Activated CD8-positive, alpha-beta memory T cell treated with anti-CD3 and anti-CD28 coated beads, Interleukin-2, amount 50 U/mL, for 48 hours (primary cell): ENCODE measurements around the gene HYCC1.
"Not testable (repeated sequence)": the region's sequence is repeated elsewhere in the genome, so short reads cannot be mapped to it uniquely, and the experiment has no call there.

Experiments
- DNase-seq: peaks from one replicate; pipeline ENCODE4 v3.0.0-alpha.2; 2020

The HYCC1 gene

DNA sequence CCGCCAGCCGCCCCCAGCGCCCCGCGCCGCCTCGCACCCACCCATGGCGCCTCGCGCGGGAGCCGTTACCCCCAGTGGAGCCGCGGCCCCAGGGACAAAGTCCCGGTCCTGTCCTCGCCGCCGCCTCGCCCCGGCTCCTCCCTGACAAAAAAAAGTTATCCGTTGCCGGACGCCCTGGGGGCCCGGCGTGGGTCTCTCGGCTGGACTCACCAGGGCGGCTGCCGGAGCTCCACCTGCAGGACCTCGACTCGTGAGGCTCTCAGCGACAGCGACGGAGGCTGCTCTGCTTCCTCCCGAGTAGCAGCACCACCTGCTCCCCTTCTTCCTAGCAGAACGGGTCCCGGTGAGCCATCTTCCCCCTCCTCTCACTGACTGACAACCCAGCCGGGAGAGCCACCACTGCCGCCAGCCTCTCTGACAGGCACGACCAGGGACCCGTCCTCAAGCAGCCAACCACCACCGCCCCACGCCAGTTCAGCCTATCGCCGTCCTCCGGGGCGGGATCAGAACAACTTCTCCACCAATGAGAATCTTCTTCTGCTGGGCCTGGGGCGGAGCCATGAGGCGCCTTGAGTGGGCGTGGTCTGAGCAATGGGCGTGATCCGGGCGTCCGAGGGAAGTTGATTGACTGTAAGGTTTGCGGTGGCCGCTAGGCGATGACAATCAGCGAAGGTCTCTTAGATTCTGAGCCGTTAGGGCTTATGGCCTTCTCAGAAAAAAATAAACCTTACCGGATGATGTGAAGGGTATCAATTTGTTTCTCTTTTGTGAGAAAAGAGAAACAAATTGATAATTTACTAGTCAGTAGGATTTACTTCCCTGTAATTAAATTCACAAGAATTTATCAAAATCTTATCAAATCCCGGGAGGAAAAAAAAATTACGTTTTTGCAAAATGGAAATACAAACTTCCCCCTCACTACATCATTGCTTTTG is at the start of gene HYCC1:
HYCC1 (minus strand) TSS at position 416 of the 935 bp plus-strand sequence. CDS start 23,019 bp downstream, outside the sequence.
- DNase-seq, result peak; percentile 96

DNA sequence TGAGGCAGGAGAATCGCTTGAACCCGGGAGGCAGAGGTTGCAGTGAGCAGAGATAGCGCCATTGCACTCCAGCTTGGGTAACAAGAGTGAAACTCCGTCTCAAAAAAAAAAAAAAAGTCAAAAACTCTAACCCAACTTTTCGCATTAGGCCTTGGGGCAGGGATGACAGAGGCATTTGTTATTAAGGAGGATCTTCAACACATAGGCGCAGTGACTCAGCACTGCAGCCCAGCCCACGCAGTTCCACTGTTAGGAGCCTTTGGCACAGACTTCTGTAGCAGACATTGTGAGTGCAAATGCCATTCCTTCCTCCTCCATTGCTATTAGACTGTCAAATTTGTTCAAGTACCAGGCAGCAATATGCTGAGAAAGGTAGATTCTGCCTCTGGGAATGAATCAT is 48.5 kb upstream of the HYCC1 start:
- no peak for DNase-seq

DNA sequence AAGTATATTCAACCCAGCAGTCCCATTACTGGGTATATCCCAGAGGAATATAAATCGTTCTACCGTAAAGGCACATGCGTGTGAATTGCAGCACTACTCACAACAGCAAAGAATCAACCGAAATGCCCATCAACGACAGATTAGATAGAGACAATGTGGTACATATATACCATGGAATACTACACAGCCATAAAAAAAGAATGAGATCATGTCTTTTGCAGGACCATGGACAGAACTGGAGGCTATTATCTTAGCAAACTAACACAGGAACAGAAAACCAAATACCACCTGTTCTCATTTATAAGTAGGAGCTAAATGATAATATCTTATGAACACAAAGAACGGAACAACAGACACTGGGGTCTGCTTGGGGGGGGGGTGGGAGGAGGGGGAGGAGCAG is 47.4 kb upstream of the HYCC1 start:
- no peak for DNase-seq

DNA sequence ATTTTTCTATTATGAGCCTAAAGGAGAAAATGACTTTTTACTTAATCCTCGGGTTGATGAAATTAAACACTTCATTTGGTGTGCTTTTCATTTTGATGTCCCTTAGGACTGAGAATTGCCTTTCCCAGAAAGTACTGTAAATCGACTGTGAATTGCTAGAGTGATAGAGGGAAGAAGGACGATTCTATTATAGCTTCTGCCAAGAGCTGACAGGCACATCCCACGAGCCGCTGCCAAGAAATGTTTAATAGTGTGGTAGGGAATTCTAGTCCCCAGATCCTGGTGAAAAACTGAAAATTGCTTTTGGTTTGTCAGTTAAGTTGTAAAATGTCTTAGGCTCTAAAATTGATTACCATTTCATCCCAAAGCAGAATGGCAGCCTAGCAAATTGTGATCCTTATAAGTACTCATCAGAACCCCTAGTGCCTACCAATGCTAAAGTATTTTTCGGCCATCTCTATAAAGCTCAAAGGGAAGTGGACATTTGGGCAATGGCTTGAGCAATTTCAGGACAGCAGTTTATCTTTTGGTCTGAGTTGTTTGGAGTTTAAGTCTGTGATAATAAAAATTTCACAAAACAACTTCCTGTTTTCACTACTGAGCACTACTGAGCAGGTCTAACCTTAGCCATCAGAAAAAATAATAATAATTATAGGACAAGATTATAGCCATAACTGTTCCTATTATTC is 44.6 kb upstream of the HYCC1 start:
- no peak for DNase-seq

DNA sequence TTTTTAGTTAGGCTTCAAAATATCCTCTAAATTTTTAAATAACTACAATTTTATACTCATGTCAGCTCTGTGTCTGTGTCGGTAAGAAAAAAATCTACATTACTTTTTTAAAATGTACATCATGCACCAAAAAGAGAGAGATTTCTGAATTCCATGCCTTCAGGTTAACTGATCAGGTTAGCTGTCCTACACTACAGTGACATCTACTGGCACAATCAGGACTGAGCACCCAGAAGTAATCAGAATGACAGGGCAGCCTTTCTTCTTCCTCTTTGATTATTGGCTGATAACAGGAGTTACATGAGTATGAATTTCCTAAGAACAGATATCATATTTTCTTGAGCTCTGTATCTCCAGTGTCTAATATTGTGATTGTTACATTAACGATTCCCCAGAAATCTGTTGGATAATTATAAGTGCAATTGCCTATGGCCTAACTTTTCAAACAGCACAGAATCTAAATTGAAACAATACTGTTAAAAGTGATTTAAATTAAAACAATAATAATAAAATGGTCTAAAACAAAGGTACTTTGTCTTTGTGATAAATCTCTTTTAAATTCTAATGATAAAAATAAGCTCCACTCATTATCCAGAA is 41.8 kb upstream of the HYCC1 start:
- no peak for DNase-seq

DNA sequence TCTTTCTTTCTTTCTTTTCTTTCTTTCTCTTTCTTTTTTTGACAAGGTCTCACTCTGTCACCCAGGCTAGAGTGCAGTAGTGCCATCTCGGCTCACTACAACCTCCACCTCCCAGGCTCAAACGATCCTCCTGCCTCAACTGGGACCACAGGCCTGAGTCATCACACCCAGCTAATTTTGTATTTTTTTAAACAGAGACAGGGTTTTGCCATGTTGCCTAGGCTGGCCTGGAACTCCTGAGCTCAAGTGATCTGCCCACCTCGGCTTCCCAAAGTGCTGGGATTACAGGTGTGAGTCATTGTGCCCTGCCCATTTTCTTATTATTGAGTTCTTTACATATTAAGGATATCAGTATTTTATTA is 37.2 kb upstream of the HYCC1 start:
- not testable (repeated sequence) for DNase-seq

DNA sequence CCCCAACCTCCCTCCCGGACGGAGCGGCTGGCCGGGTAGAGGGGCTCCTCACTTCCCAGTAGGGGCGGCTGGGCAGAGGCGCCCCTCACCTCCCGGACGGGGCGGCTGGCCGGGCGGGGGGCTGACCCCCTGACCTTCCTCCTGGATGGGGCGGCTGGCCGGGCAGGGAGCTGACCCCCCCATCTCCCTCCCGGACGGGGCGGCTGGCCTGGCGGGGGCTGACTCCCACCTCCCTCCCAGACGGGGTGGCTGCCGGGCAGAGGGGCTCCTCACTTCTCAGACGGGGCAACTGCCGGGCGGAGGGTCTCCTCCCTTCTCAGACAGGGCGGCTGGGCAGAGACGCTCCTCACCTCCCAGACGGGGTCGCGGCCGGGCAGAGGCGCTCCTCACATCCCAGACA is 32.4 kb upstream of the HYCC1 start:
- not testable (repeated sequence) for DNase-seq

DNA sequence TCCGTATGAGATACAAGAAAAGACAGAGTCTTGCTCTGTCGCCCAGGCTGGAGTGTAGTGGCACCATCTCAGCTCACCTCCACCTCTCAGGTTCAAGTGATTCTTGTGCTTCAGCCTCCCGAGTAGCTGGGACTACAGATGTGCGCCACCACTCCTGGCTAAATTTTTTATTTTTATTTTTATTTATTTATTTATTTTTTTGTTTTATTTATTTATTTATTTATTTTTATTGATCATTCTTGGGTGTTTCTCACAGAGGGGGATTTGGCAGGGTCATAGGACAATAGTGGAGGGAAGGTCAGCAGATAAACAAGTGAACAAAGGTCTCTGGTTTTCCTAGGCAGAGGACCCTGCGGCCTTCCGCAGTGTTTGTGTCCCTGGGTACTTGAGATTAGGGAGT is 31.2 kb upstream of the HYCC1 start:
- not testable (repeated sequence) for DNase-seq

DNA sequence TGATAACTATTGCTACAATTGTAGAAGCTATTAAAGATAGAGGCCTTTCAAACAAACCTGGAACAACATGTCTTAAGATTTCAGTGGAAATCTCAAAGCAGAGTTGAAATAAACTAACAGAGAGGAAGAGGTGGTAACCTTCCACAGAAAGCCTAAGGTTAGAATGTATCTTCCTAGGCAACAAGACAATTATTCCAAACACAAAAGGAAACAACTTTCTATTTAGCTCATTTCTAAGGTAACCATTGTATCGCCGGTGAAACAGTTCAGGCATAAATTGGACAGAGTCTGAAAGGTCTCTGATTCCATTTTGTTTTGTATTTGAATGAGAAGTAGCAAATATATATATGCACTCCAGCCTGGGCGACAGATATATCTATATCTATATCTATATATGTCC is 30.7 kb upstream of the HYCC1 start:
- no peak for DNase-seq

DNA sequence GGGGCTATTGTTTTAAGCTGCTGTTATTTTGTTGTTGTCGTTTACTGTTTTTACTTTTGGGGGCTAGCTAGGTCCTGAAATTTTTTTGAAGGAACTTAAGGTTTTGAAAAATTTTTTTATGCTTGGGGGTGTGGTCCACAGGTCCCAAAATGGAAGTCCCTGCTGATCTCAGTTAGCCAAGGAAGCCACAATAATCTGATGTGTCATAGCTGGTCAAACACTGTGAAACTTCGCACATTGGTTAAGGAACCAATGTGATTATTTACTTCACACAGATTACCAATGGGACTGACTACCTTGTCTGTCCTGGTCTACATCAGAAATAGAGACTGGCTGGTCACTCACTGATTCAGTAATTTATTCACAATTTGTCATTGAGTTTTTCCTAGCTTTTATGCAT is 29.5 kb upstream of the HYCC1 start:
- no peak for DNase-seq

DNA sequence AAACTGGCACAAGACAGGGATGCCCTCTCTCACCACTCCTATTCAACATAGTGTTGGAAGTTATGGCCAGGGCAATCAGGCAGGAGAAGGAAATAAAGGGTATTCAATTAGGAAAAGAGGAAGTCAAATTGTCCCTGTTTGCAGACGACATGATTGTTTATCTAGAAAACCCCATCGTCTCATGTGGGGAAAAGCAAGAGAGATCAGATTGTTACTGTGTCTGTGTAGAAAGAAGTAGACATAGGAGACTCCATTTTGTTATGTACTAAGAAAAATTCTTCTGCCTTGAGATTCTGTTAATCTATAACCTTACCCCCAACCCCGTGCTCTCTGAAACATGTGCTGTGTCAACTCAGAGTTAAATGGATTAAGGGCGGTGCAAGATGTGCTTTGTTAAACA is 25.7 kb upstream of the HYCC1 start:
- DNase-seq, result not testable (repeated sequence)

DNA sequence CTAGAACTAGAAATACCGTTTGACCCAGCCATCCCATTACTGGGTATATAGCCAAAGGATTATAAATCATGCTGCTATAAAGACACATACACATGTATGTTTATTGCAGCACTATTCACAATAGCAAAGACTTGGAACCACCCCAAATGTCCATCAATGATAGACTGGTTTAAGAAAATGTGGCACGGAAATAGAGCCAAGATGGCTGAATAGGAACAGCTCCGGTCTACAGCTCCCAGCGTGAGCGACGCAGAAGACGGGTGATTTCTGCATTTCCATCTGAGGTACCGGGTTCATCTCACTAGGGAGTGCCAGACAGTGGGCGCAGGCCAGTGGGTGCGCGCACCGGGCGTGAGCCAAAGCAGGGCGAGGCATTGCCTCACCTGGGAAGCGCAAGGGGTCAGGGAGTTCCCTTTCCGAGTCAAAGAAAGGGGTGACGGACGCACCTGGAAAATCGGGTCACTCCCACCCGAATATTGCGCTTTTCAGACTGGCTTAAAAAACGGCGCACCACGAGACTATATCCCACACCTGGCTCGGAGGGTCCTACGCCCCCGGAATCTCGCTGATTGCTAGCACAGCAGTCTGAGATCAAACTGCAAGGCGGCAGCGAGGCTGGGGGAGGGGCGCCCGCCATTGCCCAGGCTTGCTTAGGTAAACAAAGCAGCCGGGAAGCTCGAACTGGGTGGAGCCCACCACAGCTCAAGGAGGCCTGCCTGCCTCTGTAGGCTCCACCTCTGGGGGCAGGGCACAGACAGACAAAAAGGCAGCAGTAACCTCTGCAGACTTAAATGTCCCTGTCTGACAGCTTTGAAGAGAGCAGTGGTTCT is 21.8 kb upstream of the HYCC1 start:
- DNase-seq, result not testable (repeated sequence)

DNA sequence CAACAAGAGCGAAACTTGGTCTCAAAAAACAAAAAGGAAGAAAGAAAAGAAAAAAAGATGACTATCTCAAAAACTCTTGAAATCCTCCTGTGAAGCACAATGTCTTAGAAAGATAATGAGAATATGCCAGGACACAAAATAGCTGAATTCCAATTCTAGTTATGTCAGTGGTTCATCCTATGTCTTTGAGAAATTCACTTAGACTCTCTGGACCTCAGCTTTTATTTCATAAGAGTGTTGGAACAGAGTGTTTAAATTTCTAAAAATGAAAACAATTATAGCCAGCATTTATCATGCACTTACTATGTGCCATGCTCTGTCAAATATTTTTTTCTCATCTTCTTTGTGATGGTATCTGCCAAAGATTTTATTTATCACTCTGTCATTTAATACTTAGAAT is 13.3 kb upstream of the HYCC1 start:
- no peak for DNase-seq

DNA sequence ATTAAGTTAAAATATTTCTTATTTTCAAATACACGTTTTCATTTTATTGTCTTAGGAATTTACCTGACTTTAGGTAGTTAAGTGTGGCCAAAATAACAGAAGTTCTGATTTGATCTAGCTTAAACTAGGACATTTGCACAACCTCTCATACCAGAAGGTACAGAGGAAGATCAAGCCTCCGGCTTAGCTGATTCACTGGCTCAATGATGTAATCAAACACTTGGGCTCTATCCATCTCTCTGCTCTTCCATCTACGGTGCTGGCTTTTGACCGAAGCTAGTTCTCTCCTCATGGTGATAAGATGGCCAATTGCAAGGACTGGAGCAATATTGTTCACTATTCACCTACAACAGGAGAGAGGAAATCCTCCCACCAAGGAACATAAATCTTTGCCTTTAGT is 12.2 kb upstream of the HYCC1 start:
- no peak for DNase-seq

DNA sequence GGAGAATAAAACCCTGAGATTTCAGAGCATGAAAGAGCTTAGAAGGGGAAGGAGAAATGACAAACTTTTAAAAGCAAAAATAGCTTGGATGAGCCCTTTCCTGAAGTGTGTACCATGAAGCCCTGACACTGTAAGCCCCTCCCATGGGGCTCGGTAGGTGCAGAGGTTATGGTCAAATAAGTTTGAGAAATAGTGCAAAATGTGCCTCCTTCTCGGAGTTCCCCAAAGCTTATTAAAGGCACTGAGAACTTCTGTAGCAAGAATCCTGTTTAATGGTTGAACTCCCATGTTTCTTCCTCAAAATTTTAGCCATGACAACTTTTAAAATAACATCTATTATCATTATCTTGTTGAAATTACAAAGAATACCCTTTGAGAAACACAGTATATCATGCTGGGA is 10.5 kb upstream of the HYCC1 start:
- no peak for DNase-seq

DNA sequence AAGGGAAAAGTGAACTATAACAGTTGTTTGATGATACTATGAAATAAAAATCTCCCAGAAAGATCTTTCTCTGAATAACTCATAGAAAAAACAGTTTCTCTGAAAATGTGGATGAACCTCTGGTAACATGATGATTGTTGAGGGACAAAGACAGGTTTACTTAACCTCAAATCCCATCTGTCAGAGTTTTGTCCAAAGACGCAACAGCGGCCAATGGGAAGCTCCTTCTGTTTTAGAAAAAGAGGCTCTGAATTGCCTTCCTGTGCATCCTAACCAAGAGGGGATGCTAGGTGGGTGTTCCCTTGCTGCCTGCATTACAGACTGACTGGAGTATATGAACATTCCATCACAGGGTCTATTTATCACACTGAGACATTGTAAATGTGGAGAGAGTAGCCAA is 8.9 kb upstream of the HYCC1 start:
- DNase-seq, result no peak

DNA sequence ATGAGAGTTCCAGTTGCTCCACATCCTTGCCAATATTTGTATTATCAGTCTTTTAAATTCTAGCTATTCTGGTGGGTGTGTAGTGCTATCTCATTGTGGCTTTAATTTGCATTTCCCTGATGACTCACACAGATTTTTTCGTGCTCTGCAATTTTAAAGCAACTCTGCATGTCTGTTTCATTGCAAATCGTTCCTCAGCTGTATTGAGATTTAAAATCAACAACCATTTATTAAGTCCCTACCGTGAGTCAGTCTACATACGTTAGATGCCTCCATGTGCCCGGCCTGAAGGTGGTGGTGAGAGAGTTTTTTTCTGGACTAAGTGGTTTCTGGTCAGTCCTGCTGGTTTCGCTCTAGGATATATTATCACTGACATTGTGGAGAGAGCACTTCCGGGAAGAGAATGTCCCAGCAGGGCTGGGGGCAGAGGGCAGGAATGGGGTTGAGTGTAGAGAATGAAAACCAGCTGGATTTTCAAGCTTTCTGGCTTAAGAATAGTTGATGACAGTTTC is 8.4 kb upstream of the HYCC1 start:
- DNase-seq, result no peak

DNA sequence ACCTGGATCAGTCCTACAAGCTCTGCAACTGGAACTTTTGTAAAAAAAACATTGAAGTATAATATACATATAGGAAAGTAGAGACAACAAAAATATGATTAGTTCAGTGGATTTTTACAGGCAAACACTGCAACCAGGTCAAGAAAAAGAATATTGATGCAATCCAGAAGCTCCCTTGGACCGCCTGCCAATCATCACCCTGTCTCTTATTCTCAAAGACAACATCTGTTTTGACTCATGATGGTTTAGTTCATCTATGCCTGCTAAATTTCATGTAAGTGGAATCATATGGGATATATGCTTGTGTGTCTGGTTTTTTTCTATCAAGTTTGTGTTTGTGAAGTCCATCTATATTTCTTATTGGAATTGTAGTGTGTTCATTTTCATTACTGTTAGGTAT is 7.7 kb upstream of the HYCC1 start:
- no peak for DNase-seq

DNA sequence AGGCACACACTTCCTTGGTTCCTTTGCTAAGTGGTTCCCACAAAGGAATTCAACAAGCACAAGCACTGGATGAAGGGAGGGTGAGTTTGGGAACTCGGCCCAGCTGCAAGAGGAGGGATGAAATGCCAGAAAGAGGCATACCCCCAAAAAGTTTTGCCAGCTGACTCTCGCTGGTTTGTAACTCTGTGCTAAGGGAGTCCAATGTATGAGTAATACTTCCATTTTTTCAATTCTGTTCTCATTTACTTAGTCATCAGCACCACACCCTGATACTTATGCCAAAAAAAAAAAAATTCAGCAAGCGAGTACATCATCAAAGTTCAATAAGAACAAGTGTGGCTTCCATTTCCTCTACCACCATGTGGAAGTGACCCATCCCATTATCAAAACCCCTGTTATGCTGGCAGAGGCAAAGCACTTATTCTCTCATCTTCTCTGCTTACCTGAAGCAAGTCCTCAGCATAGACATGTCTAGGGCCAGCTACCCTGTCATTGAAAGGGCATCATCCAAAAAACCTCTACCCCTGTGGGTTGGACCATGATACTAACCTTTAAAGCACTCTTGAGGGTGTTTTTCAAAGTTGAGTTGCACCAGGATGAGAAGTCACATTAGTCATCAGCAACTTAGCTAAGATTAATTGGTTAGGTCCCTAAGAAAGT is 6.9 kb upstream of the HYCC1 start:
- DNase-seq, result peak; percentile 57

DNA sequence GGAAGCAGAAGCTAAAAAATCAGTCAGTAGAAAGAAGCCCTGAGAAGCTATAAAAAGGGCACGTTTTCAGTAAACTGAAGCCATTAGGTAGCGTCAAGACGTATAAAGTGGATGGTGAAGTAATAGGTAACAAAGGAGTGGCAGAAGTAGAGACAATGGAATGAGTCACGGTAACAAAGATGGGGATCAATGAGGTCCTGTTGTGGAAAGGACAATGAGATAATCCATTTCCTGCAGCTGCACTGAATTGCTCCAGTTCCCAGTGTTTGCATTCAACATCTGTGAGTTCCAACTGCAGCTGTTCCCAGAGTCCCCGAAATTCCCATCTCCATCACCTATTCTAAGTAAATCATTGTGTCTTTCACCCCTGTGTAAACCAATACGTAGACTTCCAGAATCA is 4.8 kb upstream of the HYCC1 start:
- DNase-seq, result no peak

DNA sequence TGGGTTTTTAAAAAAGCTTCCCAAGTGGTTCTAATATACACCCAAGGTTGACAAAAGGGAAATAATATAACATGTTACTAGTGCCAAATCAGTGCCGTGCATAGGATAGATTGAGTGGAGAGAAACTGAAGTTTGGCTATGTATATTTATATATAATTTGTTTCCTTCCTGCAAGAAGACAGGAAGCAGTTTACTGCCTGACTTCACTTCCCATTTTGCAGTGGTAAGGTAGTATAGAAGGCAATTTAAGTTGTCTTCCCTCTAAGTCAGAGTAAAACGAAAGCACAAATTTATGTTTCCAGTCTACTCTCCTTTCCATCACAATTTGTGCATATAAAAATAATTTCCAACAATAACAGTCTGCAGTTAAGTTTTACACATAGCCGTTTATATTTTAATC is 3.4 kb upstream of the HYCC1 start:
- DNase-seq, result no peak
